Brain microvascular endothelial cell (primary cell): ENCODE data around the gene LRRC46.

Experiments used
- DNase-seq: peaks from one replicate; pipeline ENCODE4 v3.0.0-alpha.2; 2020
- H3K27ac ChIP-seq: fragments of 250-450 bp; sonication (Bioruptor Pico); 2 replicates; pipeline ENCODE4 v1.5.1; 2020; ENCODE audit warnings: mild to moderate bottlenecking, moderate library complexity
- H3K27me3 ChIP-seq: fragments of 250-450 bp; sonication (Bioruptor Pico); replicated peaks from 2 replicates; pipeline ENCODE4 v1.5.1; 2020; ENCODE audit warnings: mild to moderate bottlenecking
- H3K36me3 ChIP-seq: fragments of 250-450 bp; sonication (Bioruptor Pico); replicated peaks from 2 replicates; pipeline ENCODE4 v1.5.1; 2020; ENCODE audit warnings: mild to moderate bottlenecking
- H3K4me3 ChIP-seq: 2 replicates; pipeline ENCODE4 v1.5.1; 2011; ENCODE audit warnings: low read depth, mild to moderate bottlenecking, control low read depth, low read length, moderate library complexity
- in situ Hi-C: cut with HindIII; loops from 2 replicates; pipeline ENCODE4 v1.10.0; 2017; ENCODE audit warnings: low sequenced_read_pairs, low pct_ligation_motif_present
- TF ChIP-seq, protein P1 (sequence below): IDR thresholded peaks from 2 replicates; pipeline ENCODE4 v1.5.1; 2011; ENCODE audit warnings: low read depth, mild to moderate bottlenecking, moderate library complexity, low read length, control low read depth, inconsistent platforms; ENCODE audit errors: missing control alignments

Gene LRRC46

DNA sequence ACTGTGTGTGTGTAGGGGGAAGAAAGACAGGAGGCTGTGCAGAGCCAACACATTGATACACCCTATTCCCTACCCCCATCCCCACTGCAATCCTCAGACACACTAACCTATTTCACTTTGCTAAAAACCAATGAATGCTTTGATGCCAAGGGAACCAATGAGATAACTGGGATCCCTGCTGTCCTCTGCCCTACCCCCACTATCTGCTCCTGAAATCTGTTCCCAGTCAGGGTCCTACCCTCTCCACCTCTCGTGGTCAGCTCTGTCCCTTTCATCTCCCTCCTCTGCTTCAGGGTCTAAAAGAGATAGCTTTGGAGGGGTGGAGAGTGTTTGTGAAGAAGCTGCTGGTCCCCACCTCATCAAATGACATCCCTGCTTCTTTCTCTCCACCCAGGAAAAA is 38.6 kb downstream of the LRRC46 start:
- Histone ChIP-seq H3K36me3 (no peaks in the 10 kb centered on the region), H3K4me3 (no peak overlapping the region), H3K27me3 (peaks cover 53% of the 10 kb centered on the region), H3K27ac (no peak overlapping the region)
- in situ Hi-C loops, result no loop called here
- no peak for DNase-seq
- TF ChIP-seq, protein P1, sequence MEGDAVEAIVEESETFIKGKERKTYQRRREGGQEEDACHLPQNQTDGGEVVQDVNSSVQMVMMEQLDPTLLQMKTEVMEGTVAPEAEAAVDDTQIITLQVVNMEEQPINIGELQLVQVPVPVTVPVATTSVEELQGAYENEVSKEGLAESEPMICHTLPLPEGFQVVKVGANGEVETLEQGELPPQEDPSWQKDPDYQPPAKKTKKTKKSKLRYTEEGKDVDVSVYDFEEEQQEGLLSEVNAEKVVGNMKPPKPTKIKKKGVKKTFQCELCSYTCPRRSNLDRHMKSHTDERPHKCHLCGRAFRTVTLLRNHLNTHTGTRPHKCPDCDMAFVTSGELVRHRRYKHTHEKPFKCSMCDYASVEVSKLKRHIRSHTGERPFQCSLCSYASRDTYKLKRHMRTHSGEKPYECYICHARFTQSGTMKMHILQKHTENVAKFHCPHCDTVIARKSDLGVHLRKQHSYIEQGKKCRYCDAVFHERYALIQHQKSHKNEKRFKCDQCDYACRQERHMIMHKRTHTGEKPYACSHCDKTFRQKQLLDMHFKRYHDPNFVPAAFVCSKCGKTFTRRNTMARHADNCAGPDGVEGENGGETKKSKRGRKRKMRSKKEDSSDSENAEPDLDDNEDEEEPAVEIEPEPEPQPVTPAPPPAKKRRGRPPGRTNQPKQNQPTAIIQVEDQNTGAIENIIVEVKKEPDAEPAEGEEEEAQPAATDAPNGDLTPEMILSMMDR, result no peak

DNA sequence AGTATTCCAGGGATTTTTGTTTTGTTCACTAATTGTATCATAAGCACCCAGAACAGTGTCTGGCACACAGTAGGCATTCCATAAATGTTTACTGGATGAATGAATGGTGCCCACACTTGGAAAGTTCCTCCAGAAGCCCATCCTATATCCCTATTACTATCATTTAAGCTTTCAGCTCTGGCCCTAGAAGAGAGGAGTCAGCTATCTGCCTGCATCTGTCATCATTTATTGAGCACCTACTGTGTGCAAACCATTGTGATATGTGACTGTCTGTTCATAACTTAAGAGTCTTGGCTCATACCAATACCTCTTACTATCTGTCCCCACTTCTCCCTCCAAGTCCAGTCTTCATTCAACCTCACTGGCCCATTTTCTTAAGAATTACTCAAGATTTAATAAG is 39.6 kb downstream of the LRRC46 start:
- TF ChIP-seq, protein P1, result no peak
- in situ Hi-C loops, result no loop called here
- no peak overlapping the region for H3K4me3 ChIP-seq
- no peak for DNase-seq
- peaks cover 55% of the 10 kb centered on the region for H3K27me3 ChIP-seq
- H3K27ac ChIP-seq, result no peak overlapping the region
- no peaks in the 10 kb centered on the region for H3K36me3 ChIP-seq

- DNase-seq, result no peak
- H3K27me3 ChIP-seq, result peaks cover 55% of the 10 kb centered on the region
- in situ Hi-C loops, result no loop called here
- no peak overlapping the region for H3K4me3 ChIP-seq
- no peaks in the 10 kb centered on the region for H3K36me3 ChIP-seq
- H3K27ac ChIP-seq, result no peak overlapping the region
- TF ChIP-seq, protein P1, result no peak
Measured at GRCh38 chr17:47872019-47872650, 40.7 kb downstream of the LRRC46 start.

- peaks cover 55% of the 10 kb centered on the region for H3K27me3 ChIP-seq
- H3K27ac ChIP-seq, result no peak overlapping the region
- no peaks in the 10 kb centered on the region for H3K36me3 ChIP-seq
- no peak for DNase-seq
- TF ChIP-seq, protein P1, result no peak
- in situ Hi-C loops, result no loop called here
- H3K4me3 ChIP-seq, result no peak overlapping the region
Measured at GRCh38 chr17:47872651-47873161, 41.2 kb downstream of the LRRC46 start.

DNA sequence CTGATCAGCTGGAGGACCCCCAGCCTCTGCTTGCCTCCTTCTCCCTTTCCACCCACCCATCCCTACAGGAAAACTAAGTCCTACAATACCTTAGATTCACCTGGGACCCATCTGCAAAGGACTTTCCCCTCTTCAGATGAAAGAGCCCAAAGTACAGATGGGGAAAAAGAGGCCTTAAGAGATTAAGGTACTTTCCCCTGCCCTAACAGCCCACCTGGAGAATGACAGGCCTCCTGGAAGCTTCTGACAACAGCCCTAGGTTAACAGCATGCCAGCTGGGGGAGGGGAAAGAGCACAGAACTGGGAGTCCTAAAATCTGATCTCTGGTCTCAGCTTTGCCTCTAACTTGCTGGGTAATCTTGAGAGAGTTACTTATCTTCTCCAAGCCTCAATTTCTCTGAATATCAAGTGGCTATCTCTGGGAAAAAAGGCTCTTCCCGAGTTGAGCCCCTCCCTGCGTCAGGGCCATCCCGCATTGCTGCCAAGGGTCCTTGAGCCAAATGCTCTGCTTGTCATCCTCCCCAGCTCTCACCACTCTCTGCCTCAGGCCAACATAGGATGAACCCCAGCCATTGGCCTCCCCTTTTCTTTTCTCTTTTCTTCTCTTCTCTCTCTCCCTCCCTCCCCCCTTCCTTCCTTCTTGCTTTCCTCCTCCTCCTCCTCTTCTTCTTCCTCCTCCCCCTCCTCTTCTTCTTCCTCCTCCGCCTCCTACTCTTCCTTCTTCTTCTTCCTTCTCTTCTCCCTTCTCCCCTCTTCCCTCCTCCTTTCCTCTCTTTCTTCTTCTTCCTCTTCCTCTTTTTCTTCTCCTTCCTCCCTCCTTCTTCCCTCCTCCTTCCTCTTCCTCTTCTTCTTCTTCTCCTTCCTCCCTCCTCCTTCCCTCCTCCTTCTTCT is 42.0 kb downstream of the LRRC46 start:
- in situ Hi-C loops, result no loop called here

More for the DNA sequence above, 42.0 kb downstream of the LRRC46 start:
- Histone ChIP-seq H3K36me3 (no peaks in the 10 kb centered on the region), H3K27ac (no peak overlapping the region), H3K27me3 (peaks cover 55% of the 10 kb centered on the region), H3K4me3 (no peak overlapping the region)
- DNase-seq, result no peak
- TF ChIP-seq, protein P1, result no peak
